NCI-H128 (cell line): Measurements from ENCODE around the gene ALG2.

Source experiments
- DNase-seq: peaks from one replicate; lab custom pipeline; 2025; ENCODE audit not compliant: unreplicated experiment; lab: John Stamatoyannopoulos, UW

ALG2 gene

GRCh38 chr9:99221621-99222415, at the start of gene ALG2, which contains the start of gene SEC61B:
TSS of gene ALG2 (minus strand) at chr9:99221942. CDS start at chr9:99221894, 48 bp downstream.
TSS of gene SEC61B (plus strand) at chr9:99222282. CDS start at chr9:99222364, 82 bp downstream.
- peak; percentile 94 for DNase-seq

DNA sequence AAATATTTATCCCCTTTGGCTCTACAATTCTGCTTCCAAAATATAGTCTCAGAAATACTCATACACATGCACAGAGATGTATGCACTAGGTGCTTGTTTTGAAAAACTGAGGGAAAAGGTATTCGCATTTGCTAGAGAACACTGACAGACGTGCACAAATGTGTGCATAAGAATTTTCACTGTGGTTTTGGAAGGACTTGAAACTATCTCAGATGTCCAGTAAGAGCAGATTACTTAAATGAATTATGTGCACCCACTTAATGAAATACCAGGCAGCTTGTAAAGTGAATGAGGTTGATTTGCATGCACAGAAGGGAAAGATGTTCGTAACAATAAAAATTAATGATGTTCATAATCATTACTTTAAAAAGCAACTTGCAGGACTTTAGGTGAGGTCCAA, 48.7 kb upstream of the ALG2 start:
- no peak for DNase-seq

DNA sequence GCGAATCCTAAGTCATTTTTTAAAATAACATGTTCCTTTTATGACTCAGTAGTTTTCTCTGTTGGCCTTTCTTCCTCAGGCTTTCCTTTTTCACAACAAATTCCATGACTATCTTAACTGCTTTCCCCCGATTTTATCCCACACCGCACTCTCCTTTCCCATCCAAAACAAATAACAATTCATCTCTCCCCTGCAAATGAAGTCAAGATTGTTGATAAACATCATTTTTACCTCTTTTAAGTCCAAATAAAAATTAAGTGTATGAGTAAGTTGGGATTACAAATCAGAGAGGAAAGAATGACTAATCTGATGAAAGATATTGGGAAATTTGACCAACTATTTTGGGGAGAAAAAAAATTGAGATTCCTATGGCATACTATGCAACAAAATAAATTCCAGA, 47.7 kb upstream of the ALG2 start:
- no peak for DNase-seq

DNA sequence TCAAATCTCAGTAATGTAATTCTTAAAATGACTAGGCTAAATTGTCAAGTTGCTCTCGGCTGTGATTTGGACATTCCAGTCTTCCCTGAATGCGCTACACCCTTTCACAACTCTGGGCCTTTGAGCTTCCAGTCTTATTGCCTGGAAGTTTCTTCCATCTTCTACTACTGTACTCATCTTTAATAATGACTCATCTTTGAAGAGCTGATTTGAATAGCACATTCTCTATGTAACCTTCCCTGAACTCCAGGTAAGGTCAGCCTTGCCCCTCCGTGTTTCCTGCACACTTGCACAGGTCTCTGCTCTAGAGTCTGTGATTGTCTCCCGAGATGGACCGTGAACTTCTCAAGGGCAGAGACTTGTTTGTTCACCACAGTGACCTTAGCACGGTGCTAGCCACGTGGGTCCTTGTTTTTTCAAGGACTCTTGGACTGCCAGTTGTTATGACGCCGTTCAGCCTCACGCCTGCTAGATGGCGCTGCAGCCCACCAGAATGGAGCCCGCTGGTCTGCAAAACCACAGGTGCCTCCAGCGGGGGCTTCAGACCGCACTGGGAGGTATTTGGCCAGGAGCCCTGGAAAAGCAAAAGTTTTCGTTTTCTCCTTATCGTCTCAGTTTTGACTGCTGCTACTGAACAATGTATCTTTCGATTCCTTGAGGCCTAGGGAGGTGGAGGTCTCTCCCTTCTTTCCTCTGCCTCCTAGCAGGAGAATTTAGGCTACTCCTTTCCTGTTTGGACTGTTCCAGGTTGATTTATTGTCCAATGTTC, 44.7 kb upstream of the ALG2 start:
- peak; percentile 53 for DNase-seq

DNA sequence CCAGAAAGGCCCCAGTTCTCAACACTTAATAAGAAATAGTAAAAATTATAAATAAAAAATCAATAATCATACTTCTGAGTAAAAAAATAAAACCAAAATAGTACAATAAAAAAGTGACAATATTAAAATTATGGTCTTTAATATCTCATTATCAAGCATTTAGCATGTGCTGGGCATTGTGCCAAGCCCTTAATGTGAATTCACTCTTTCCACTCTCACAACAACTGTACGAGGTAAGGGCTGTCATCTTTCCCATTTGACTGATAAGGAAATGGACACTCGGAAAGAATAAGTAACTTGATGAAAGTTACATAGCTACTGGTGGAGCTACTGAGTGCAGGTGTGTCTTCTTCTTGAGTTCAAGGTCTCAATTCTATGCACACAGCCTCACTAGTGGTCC, 43.9 kb upstream of the ALG2 start:
- DNase-seq, result no peak

DNA sequence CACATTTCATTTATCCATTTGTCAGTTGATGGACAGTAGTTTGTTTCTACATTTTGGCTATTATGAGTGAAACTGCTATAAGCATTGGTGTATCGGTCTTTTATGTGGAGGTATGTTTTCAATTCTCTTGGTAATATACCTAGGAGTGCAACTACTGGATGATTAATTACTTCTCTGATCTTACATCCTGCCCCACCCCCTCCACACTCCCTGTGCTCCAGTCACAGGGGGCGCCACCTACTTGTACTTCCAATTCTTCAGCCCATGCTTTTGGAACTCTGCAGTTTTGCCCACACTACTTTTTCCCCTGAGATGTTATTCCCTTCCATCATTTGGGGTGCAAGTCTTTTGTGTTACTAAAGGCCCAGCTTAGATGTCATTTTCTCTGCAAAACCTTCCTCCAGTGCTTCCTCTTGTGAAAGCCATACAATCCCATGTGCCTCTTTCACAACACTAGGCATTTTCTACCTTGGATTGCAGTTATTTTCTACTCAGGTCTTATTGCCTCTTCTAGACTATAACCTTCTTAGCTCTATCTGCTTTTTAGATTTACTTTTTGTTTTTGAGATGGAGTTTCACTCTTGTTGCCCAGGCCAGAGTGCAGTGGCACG, 42.4 kb upstream of the ALG2 start:
- no peak for DNase-seq

DNA sequence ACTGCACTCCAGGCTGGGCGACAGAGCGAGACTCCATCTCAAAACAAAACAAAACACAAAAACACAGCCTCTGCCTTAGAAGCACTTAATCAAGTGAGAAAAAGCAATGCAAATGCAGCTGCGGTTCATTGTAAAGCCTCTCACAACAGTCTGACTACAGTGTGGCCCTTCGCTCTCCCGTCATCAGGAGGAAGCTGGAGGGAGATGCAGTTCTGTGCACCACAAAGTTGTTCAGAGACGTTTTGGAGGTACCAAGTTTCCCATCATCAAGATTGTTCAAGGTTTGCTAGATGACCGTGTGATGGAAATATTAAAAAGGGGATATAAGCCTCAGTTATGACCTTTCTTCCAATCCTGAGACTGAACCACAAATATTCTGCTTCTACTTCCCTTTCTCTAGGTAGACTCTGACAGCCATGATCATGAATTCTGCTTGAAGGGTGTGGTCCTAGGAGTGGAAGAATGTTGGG, 41.2 kb upstream of the ALG2 start:
- DNase-seq, result no peak

DNA sequence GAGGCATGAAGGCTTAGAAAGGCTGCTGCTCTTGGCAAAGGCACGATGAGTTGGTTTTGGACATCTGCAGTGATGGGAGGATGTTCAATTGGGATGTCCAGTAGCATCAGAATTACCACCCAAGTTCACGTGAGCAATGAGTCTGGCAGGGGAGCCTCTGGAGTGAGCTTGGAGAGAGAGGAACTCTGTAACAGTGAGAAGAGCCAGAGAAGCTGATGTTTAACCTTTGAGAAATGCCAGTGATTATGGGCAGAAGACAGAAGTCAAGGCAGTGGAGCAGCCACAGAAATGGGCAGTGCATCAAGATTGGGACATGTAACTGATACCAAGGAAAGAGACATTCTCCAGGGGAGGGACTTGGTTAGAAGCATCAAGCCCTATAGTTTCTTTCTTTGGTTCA, 40.2 kb upstream of the ALG2 start:
- DNase-seq, result no peak

- no peak for DNase-seq
Measured at GRCh38 chr9:99259231-99259918, 37.6 kb upstream of the ALG2 start.

DNA sequence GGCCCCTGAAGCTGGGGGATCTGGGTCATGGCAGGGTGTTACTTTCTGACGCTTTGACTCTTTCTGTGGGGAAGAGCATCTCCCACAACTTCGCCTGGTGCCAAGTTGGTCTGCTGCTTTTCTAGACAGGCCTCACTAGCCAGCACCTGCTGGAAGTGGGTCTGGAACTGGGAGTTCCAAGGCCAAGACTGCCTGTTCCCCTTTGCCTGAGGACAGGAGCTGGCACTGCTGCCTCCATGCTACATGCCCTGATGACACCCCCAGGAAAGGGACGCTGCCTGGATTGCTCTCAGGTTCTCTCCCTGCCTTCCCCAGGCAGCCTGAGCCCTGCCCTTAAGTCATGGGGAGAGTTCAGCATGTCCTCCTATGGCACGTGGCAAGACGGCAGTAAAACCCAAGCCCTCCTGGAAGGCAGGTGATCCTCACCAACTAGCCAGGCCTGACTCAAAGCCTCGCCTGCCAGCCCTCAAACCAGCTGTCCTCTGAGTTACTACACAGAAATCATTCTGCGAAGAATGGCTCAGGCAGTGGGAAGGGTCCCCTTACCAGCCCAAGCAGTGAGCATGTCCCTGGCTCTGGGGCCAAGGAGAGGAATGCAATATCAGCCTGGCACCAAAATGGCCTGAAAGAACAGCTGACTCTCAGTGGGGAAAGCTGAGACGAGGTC, 36.1 kb upstream of the ALG2 start:
- no peak for DNase-seq

GRCh38 chr9:99255651-99256050, 33.9 kb upstream of the ALG2 start:
- DNase-seq, result no peak

GRCh38 chr9:99253772-99254431, 32.2 kb upstream of the ALG2 start:
- DNase-seq, result no peak

GRCh38 chr9:99253134-99253533, 31.4 kb upstream of the ALG2 start:
- DNase-seq, result no peak

- DNase-seq, result no peak
Measured at GRCh38 chr9:99251157-99251556, 29.4 kb upstream of the ALG2 start.

DNA sequence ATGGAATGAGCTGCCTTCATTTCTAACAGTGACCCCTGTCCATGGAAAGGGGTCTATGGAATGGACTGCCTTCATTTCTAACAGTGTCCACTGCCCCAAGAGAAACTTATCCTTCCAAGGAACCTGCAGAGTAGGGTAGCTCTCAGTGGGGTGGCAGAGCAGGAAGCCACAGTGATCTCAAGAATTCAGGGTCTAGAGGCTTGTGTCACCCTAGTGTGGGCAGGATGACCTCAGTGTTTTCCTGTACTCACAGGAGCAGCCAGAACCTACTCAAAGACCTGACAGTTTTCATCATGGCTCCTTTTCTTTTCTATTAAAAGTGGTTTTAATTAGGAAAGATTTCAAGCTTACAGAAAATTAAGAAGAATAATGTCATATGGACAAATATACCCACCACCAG, 27.9 kb upstream of the ALG2 start:
- DNase-seq, result no peak

GRCh38 chr9:99244344-99245260, 22.9 kb upstream of the ALG2 start:
- no peak for DNase-seq

GRCh38 chr9:99241106-99241505, 19.4 kb upstream of the ALG2 start:
- no peak for DNase-seq

DNA sequence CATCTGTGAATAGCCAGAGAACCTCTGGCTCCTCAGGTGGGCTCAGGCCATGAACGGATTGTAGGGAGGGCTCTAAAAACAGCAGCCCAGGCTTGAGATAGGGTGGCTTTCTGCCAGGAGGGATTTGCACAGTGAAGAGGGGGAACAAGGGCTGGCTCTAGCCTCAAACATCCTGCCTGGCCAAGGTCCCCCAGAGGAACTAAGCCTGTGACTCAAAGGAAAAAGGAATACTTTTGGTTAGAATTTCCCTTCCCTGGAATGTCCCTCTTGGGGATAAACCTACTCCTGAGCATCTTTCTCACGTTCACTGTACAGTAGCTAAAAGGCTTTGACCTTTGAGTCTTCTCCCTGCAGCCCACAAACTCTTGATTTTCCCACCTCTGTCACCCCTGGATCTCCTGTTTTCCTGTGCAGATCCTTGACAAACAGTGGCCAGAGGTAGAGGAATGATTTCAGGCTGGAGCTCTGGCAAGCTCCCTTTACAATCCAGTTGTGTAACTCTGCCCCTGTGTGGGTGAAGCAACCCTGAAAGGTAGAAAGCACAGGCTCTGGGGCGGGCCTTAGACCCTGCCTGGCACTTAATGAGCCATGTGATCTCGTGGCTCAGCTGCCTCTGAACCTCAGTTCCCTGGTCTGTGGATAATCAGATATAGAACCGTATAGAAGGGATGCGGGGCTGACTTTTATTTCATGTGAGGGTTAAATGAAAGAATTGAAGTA, 17.8 kb upstream of the ALG2 start:
- DNase-seq, result no peak
